HCT116 (cell line): ENCODE data around the gene PREX1.

Experiments
- CTCF ChIP-seq, 3 experiments: fragments of 200-600 bp in 1 of 3; sonication (generic) in 1 of 3; IDR thresholded peaks in 2 of 3; conservative IDR thresholded peaks in 1 of 3; 2 replicates each; pipeline ENCODE4 v1.5.1; 2012 to 2017; ENCODE audit warnings: low read depth in 2 of 3, low read length in 2 of 3, antibody characterized with exemption in 1 of 3, borderline replicate concordance in 1 of 3, control low read depth in 1 of 3, mild to moderate bottlenecking in 1 of 3, mixed read lengths in 1 of 3, mixed run types in 1 of 3, moderate library complexity in 1 of 3; ENCODE audit not compliant: insufficient read depth in 1 of 3
- EZH2 ChIP-seq: fragments of 200-600 bp; sonication (generic); IDR thresholded peaks from 2 replicates; pipeline ENCODE4 v1.6.1; 2017; ENCODE audit warnings: antibody characterized with exemption, mixed run types
- MAX ChIP-seq: IDR thresholded peaks from 2 replicates; pipeline ENCODE4 v1.6.1; 2012
- RAD21 ChIP-seq: IDR thresholded peaks from 2 replicates; pipeline ENCODE4 v1.6.1; 2012; ENCODE audit warnings: low read depth, mild to moderate bottlenecking
- YY1 ChIP-seq: IDR thresholded peaks from 2 replicates; pipeline ENCODE4 v1.6.1; 2011; ENCODE audit warnings: low read length, low read depth, moderate library complexity, mild to moderate bottlenecking; ENCODE audit not compliant: insufficient replicate concordance; ENCODE audit errors: extremely low read depth
- ZFX ChIP-seq: fragments of 450-650 bp; IDR thresholded peaks from 2 replicates; pipeline ENCODE4 v1.6.1; 2017

GRCh38 chr20:48604426-48604825, 223.4 kb downstream of the PREX1 start:
- TF ChIP-seq EZH2 = no peak
- TF ChIP-seq ZFX = no peak
- TF ChIP-seq YY1 = no peak
- TF ChIP-seq CTCF (IDR thresholded peaks at IDR 0.05 in 2 of 3, conservative IDR thresholded peaks at IDR 0.05 in 1 of 3; ENCODE audit: borderline replicate concordance in 1 of 3, insufficient read depth in 1 of 3, low read depth in 2 of 3, low read length in 2 of 3) = no peak
- no peak for TF ChIP-seq RAD21
- TF ChIP-seq MAX = no peak
